Measurements from ENCODE around the gene AKAP9. TPM values are rescaled to one million over a fixed set of nuclear protein-coding genes. Genes with fewer than 3 reads are reported as not detected.
"Not testable (repeated sequence)": the region's sequence is repeated elsewhere in the genome, so short reads cannot be mapped to it uniquely, and the experiment has no call there.

AKAP9 gene
- total and polyA plus RNA-seq, 3 donors from 2014 or later: 6.7 to 69.0 (median 67.3) TPM

DNA sequence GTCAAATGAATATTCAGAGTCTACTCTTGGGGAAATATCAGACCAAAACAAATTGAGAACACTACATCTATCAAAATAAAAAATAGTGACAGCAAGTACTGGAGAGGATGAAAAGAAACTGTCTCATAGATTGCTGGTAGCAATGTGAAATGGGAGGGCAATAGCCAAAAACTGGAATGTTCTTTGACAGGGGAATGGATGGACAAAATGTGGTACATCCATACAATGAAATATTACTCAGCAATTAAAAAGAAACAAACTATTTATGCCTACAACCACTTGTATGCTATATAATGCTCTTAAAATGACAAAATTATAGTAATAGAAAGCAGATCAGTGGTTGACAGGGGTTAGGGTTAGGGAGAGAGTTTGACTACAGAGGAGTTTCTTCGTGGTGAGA, 147.6 kb downstream of the AKAP9 start:
- intact Hi-C loops (cut with DNase I; ENCODE audit: low total_unique reads): no loop called here
- Histone ChIP-seq H3K27me3 (no peaks in the 10 kb centered on the region), H3K4me3 (no peak overlapping the region), H3K36me3 (ENCODE audit: low read depth, missing control alignments) (no peaks in the 10 kb centered on the region), H3K9me3 (no peaks in the 10 kb centered on the region), H3K4me1 (no peaks in the 10 kb centered on the region), H3K27ac (no peak overlapping the region)
- no peak for DNase-seq
- 100% methylated on average over 1 of the region's 1 CpG for WGBS, 2 donors
- no peak for TF ChIP-seq CTCF (IDR thresholded peaks at IDR 0.05)
- TF ChIP-seq POLR2A (IDR thresholded peaks at IDR 0.05): no peak

- Histone ChIP-seq H3K4me3 (no peak overlapping the region), H3K27me3 (no peaks in the 10 kb centered on the region), H3K27ac (no peak overlapping the region), H3K4me1 (no peaks in the 10 kb centered on the region), H3K36me3 (ENCODE audit: low read depth, missing control alignments) (no peaks in the 10 kb centered on the region), H3K9me3 (no peaks in the 10 kb centered on the region)
- TF ChIP-seq POLR2A (IDR thresholded peaks at IDR 0.05): no peak
- no peak for TF ChIP-seq CTCF (IDR thresholded peaks at IDR 0.05)
- intact Hi-C loops (cut with DNase I; ENCODE audit: low total_unique reads): no loop called here
- WGBS, 2 donors: 84 to 100% methylated on average over 1 of the region's 1 CpG
- DNase-seq: no peak
Observed at GRCh38 chr7:92092210-92092609, 151.5 kb downstream of the AKAP9 start.

DNA sequence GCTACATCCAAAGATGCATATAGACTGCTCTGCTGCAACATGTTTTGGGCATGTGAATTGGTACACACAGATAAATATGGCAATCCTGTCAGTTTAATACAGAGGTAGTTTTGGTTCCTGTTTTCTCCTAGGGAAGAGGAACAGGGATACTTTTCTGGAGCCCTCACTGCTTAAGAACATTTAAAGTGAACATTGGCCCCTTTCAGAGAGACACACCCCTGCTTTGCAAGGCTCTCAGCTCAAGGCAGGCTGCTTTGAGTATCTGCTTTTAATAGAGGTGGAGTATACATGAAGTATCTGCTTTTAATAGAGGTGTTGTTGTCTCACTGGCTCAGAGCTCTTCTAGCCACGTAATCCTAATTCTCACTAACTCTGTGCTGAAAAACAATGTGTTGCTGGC, 154.7 kb downstream of the AKAP9 start:
- Histone ChIP-seq H3K9me3 (no peaks in the 10 kb centered on the region), H3K27ac (no peak overlapping the region), H3K36me3 (ENCODE audit: low read depth, missing control alignments) (no peaks in the 10 kb centered on the region), H3K4me3 (no peak overlapping the region), H3K27me3 (no peaks in the 10 kb centered on the region), H3K4me1 (no peaks in the 10 kb centered on the region)
- intact Hi-C loops (cut with DNase I; ENCODE audit: low total_unique reads): no loop called here
- no peak for TF ChIP-seq POLR2A (IDR thresholded peaks at IDR 0.05)
- TF ChIP-seq CTCF (IDR thresholded peaks at IDR 0.05): no peak
- DNase-seq: no peak
- 77 to 90% methylated on average over 1 of the region's 1 CpG for WGBS, 2 donors

DNA sequence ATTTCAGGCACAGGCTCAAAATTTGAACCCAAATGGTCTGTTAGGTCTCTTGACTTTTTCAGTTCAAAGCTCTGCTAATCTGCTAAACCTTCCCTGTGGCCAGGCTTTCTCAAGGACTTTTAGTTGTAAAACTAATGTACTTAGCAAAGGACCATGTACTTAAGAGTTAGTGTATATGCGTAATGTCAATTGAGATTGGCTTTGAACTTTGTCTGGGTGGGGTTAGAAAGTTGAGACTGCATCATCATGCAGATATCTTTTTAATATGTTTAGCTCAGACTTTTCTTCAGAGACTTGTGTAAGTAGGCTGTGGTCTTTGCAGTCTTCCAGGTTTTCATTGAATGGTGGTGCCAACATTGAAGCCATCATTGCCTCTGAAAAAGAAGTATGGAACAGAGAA, 159.9 kb downstream of the AKAP9 start:
- no peaks in the 10 kb centered on the region for H3K9me3 ChIP-seq
- WGBS, 2 donors: 97 to 100% methylated on average over 1 of the region's 1 CpG
- no peaks in the 10 kb centered on the region for H3K36me3 ChIP-seq (ENCODE audit: low read depth, missing control alignments)
- intact Hi-C loops (cut with DNase I; ENCODE audit: low total_unique reads): no loop called here
- TF ChIP-seq CTCF (IDR thresholded peaks at IDR 0.05) (no peak), POLR2A (IDR thresholded peaks at IDR 0.05) (no peak)
- no peak for DNase-seq
- no peak overlapping the region for H3K27ac ChIP-seq
- no peak overlapping the region for H3K4me3 ChIP-seq
- no peaks in the 10 kb centered on the region for H3K27me3 ChIP-seq
- no peaks in the 10 kb centered on the region for H3K4me1 ChIP-seq

DNA sequence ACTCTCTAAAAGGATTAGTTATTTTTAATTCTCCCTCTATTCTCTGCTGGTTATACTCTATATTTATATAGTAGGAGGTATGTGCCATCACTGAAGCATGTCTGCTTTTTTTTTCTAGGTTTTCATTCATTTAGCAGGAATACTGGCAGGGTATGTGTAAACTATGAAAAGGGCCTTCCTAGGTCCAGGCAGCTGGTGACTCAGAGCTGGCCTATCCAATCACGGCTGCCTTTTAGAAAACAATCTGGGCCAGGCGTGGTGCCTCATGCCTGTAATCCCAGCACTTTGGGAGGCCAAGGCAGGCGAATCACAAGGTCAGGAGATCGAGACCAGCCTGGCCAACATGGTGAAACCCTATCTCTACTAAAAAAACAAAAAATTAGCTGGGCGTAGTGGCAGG, 162.2 kb downstream of the AKAP9 start:
- H3K4me1 ChIP-seq; H3K4me3 ChIP-seq; H3K27ac ChIP-seq; H3K9me3 ChIP-seq; H3K36me3 ChIP-seq (ENCODE audit: low read depth, missing control alignments); intact Hi-C loops (cut with DNase I; ENCODE audit: low total_unique reads); H3K27me3 ChIP-seq; DNase-seq: not testable (repeated sequence)
- 92 to 94% methylated on average over 5 of the region's 5 CpGs for WGBS, 2 donors
